GM12892 (cell line): ENCODE data around the gene XPR1.

Experiments used
- POLR2A ChIP-seq: IDR thresholded peaks from 2 replicates; pipeline ENCODE4 v1.6.1; 2011; ENCODE audit warnings: low read depth, low read length, control low read depth
- POLR2AphosphoS5 ChIP-seq: IDR thresholded peaks from 2 replicates; pipeline ENCODE4 v1.6.1; 2011; ENCODE audit warnings: low read depth, low read length, control low read depth
- TAF1 ChIP-seq: IDR thresholded peaks from 2 replicates; pipeline ENCODE4 v1.6.1; 2011; ENCODE audit warnings: low read depth, mild to moderate bottlenecking, control low read depth, low read length, borderline replicate concordance

DNA sequence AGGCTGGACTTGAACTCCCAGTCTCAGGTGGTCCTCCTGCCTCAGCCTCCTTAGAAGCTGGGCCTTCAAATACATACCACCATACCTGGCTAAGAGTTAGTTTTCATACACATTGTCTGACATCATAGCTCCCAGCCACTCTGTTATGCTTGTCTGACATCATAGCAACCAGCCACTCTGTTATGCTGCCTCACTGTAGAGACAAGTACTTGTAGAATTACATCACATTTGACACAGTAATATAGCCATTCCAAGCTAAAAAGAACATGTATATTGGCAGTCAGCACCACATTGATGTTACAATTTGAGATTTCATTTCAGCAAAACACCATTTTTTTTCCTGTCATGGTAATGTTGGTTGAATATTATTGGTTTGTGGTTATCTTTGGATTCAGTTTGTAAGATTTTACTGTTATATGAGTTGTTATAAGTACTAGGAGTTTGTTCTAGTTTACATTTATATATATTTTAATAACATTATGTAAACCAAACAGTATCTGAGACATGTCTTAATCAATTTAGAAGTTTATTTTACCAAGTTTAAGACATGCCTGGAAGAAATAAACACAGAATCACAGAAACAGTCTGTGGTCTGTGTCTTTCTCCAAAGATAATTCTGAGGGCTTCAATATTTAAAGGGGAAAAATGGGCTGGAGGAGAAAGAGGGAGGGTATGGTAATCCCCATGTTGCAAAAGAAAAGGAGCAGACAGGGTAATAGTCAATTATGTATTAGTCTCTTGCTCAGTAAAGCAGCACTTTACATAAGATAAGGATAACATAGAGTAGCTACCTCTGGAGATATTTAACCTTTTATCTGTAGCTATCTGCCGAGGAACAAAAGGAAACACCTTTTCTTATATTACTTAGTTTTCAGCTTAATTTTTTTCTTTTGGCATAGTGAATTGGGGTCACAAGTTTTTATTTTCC lies 43.0 kb downstream of the XPR1 start:
- no peak for TF ChIP-seq POLR2AphosphoS5
- TF ChIP-seq POLR2A = no peak
- TF ChIP-seq TAF1 = no peak
